CD4-positive, CD25-positive, alpha-beta regulatory T cell (primary cell): ENCODE measurements around the gene QRICH1. TPM values are rescaled to one million over a fixed set of nuclear protein-coding genes. Genes with fewer than 3 reads are reported as not detected.

Experiments
- ATAC-seq, 2 donors: fragments of 150-1000 bp; cut with Tn5 transposase; one replicate each; pipeline ENCODE4 v1.10.0; 2021; ENCODE audit warnings: low read depth in 2 of 2, moderate number of reproducible peaks in 2 of 2, moderate library complexity in 1 of 2
- DNase-seq, 3 donors: peaks; one replicate each; pipeline versions ENCODE4 v3.0.0 to v3.0.0-alpha.2; 2012 to 2022; ENCODE audit warnings: mixed read lengths in 1 of 3
- H3K27ac ChIP-seq: one replicate; pipeline ENCODE4 v1.7.0; 2013; ENCODE audit warnings: mild to moderate bottlenecking, low read length; ENCODE audit not compliant: insufficient read depth, poor library complexity, severe bottlenecking
- H3K27me3 ChIP-seq: one replicate; pipeline ENCODE4 v1.7.0; 2013; ENCODE audit warnings: low read length; ENCODE audit not compliant: control insufficient read depth, insufficient read depth
- H3K36me3 ChIP-seq: one replicate; pipeline ENCODE4 v1.7.0; 2013; ENCODE audit warnings: mild to moderate bottlenecking, low read length, moderate library complexity; ENCODE audit not compliant: control insufficient read depth, insufficient read depth
- H3K4me1 ChIP-seq: 2 replicates; pipeline ENCODE4 v1.7.0; 2013; ENCODE audit warnings: mild to moderate bottlenecking, low read length; ENCODE audit not compliant: insufficient read depth, control insufficient read depth, poor library complexity, severe bottlenecking
- H3K4me3 ChIP-seq: one replicate; pipeline ENCODE4 v1.7.0; 2013; ENCODE audit warnings: low read depth, mild to moderate bottlenecking, low read length, moderate library complexity
- H3K9me3 ChIP-seq, 2 experiments: 1 replicate in 1 of 2; 2 replicates in 1 of 2; pipeline ENCODE4 v1.7.0; 2013; ENCODE audit warnings: low read length in 2 of 2, mild to moderate bottlenecking in 1 of 2, moderate library complexity in 1 of 2; ENCODE audit not compliant: control insufficient read depth in 2 of 2
- H3K27ac Mint-ChIP-seq, 3 donors: one replicate each; pipeline ENCODE4 v1.8.0; 2020 to 2022; ENCODE audit warnings: mild to moderate bottlenecking in 3 of 3, mixed read lengths in 3 of 3, moderate library complexity in 2 of 3
- H3K27me3 Mint-ChIP-seq: one replicate; pipeline ENCODE4 v1.8.0; 2022; ENCODE audit warnings: mild to moderate bottlenecking, mixed read lengths
- H3K36me3 Mint-ChIP-seq: one replicate; pipeline ENCODE4 v1.8.0; 2020; ENCODE audit warnings: mixed read lengths
- H3K4me1 Mint-ChIP-seq, 4 donors: one replicate each; pipeline ENCODE4 v1.8.0; 2020 to 2022; ENCODE audit warnings: mixed read lengths in 4 of 4, mild to moderate bottlenecking in 1 of 4
- H3K4me3 Mint-ChIP-seq, 4 donors: one replicate each; pipeline ENCODE4 v1.8.0; 2020 to 2022; ENCODE audit warnings: mild to moderate bottlenecking in 4 of 4, mixed read lengths in 4 of 4, moderate library complexity in 3 of 4
- H3K9me3 Mint-ChIP-seq, 7 donors: one replicate each; pipeline ENCODE4 v1.8.0; 2020 to 2022; ENCODE audit warnings: mixed read lengths in 7 of 7, mild to moderate bottlenecking in 3 of 7, moderate library complexity in 2 of 7
- polyA plus RNA-seq, 4 donors: library from polyadenylated mRNA; unstranded; fragments of 300-500 nt; fragmentation: Illumina TruSeq; gene quantifications; one replicate each; pipeline ENCODE4 v1.2.3, GENCODE V29; 2021
- total RNA-seq: library from RNA; stranded (reverse); gene quantifications from one replicate; pipeline ENCODE4 v1.2.3, GENCODE V29; 2022

Gene QRICH1
- total and polyA plus RNA-seq, 5 donors from 2014 or later, result 20.0 to 219 (median 26.2) TPM

DNA sequence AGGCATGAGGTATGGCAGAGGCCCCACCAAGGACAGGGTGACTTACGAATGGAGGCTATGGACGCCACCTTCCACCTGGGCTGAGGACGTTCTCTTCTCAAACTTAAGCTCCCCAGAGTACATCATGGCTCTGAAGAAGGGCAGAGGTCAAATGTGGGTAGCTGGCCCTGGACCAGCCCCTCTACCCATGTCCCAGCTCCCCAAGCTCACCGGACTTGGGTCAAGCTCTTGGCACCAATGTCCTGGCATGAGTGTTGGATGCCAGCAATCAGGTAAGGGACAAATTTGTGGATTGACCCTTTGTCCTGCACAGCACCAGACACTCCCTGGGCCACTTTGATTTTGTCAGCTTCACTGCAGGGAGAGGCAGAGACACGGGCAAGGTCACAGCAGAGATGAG is 69.4 kb downstream of the QRICH1 start:
- peaks cover 45% of the 10 kb centered on the region for H3K4me1 ChIP-seq
- Mint-ChIP-seq H3K27ac (peak overlapping the region in 1 of 3 donors; percentile 66), H3K4me3 (peak overlapping the region in 3 of 4 donors; percentile 33 to 51 (median 51)), H3K27me3 (peaks cover 5% of the 10 kb centered on the region), H3K36me3 (peaks cover 13% of the 10 kb centered on the region), H3K9me3 (no peaks in the 10 kb centered on the region), H3K4me1 (peaks cover 5 to 75% (median 33%) of the 10 kb centered on the region in 4 donors)
- no peaks in the 10 kb centered on the region for H3K9me3 ChIP-seq
- H3K36me3 ChIP-seq, result peaks cover 40% of the 10 kb centered on the region
- DNase-seq (no peak), ATAC-seq (no peak)
- no peak overlapping the region for H3K27ac ChIP-seq
- no peaks in the 10 kb centered on the region for H3K27me3 ChIP-seq
- H3K4me3 ChIP-seq, result no peak overlapping the region

DNA sequence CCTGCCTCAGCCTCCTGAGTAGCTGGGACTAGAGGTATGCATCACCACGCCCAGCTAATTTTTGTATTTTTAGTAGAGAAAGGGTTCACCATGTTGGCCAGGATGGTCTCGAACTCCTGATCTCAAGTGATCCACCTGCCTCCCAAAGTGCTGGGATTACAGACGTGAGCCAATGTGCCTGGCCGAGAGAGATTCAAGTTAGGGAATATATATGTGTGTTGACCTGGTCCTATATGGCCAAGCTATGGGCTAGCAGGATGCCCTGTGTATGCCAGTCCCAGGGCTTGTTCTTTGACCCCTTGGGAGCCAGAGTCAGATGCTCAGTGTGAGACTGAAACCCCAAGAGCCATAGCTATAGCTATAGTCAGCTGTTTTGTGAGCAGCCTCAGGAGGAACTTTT is 70.1 kb downstream of the QRICH1 start:
- ATAC-seq (no peak), DNase-seq (no peak)
- peaks cover 40% of the 10 kb centered on the region for H3K36me3 ChIP-seq
- peak overlapping the region in 2 of 3 donors; percentile 81 to 96 for H3K27ac Mint-ChIP-seq
- peaks cover 7 to 74% (median 29%) of the 10 kb centered on the region in 4 donors for H3K4me1 Mint-ChIP-seq
- H3K9me3 Mint-ChIP-seq, result no peaks in the 10 kb centered on the region
- H3K27me3 Mint-ChIP-seq, result peaks cover 5% of the 10 kb centered on the region
- H3K4me1 ChIP-seq, result peaks cover 46% of the 10 kb centered on the region
- H3K27me3 ChIP-seq, result no peaks in the 10 kb centered on the region
- peaks cover 13% of the 10 kb centered on the region for H3K36me3 Mint-ChIP-seq
- H3K4me3 ChIP-seq, result no peak overlapping the region
- no peak overlapping the region for H3K27ac ChIP-seq
- peak overlapping the region in 3 of 4 donors; percentile 94 to 99 (median 98) for H3K4me3 Mint-ChIP-seq
- no peaks in the 10 kb centered on the region for H3K9me3 ChIP-seq

DNA sequence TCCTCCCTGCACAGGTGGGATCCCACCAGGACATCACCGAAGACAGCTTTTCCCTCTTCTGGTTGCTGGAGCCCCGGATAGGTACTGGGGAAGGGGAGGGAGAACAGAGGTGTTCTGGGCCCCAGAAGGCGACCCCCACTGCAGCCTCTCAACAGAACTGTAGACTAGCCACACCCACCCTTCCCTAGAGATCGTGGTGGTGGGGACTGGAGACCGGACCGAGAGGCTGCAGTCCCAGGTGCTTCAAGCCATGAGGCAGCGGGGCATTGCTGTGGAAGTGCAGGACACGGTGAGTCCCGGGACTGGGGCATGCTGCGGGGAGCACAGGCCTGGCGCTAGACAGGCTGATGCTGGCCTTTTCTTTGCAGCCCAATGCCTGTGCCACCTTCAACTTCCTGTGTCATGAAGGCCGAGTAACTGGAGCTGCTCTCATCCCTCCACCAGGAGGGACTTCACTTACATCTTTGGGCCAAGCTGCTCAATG is 71.1 kb downstream of the QRICH1 start:
- peaks cover 10 to 65% (median 25%) of the 10 kb centered on the region in 4 donors for H3K4me1 Mint-ChIP-seq
- peaks cover 13% of the 10 kb centered on the region for H3K36me3 Mint-ChIP-seq
- Histone ChIP-seq H3K36me3 (peaks cover 39% of the 10 kb centered on the region), H3K9me3 (no peaks in the 10 kb centered on the region), H3K4me3 (peak overlapping the region; percentile 75), H3K27ac (peak overlapping the region; percentile 98), H3K27me3 (no peaks in the 10 kb centered on the region), H3K4me1 (peaks cover 40% of the 10 kb centered on the region)
- H3K9me3 Mint-ChIP-seq, result no peaks in the 10 kb centered on the region
- no peak for ATAC-seq
- peak overlapping the region; percentile 96 to 99 (median 98) for H3K27ac Mint-ChIP-seq
- peaks cover 5% of the 10 kb centered on the region for H3K27me3 Mint-ChIP-seq
- no peak for DNase-seq
- peak overlapping the region; percentile 94 to 99 (median 98) for H3K4me3 Mint-ChIP-seq

DNA sequence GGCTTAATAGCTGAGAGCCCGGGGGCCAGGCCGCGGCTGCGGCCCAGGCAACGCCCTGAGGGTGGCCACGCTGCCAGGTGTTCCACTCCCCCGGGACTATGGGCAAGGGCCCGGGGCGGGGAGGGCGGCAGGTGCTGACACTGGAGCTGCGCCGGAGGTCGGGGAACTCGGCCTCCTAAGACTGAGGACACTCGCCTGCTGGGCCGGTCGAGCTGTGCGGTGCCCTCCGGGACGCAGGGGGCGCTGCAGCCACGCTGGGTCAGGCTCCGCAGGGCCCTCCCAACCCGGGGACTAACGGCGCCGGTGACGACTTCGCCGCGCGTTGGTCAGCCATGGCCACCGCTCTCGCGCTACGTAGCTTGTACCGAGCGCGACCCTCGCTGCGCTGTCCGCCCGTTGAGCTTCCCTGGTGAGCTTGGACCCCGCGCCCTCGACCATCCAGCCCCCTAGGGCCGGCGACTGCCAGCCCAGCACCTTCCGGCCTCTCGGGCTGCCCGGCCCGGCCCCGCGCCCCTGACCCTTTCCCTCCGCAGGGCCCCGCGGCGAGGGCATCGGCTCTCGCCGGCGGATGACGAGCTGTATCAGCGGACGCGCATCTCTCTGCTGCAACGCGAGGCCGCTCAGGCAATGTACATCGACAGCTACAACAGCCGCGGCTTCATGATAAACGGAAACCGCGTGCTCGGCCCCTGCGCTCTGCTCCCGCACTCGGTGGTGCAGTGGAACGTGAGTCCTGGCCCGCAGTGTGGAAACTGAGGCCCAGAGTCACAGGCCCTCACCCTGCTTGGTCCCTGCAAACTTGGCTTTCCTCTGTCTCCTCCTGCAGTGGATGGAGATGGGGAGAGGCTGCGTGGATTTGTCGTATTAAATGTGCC is 71.8 kb downstream of the QRICH1 start, which contains the start of gene NDUFAF3:
TSS of gene NDUFAF3 (plus strand) at position 309 of the 875 bp plus-strand sequence. CDS start at position 333, 24 bp downstream.
- Histone ChIP-seq H3K27me3 (no peaks in the 10 kb centered on the region), H3K27ac (peak within 1 kb of the TSS; percentile 98), H3K36me3 (peaks cover 36% of the 10 kb centered on the region), H3K9me3 (no peaks in the 10 kb centered on the region), H3K4me1 (peaks cover 46% of the 10 kb centered on the region), H3K4me3 (peak within 1 kb of the TSS; percentile 77)
- peak; percentile 80 to 82 for ATAC-seq
- peaks cover 13% of the 10 kb centered on the region for H3K36me3 Mint-ChIP-seq
- peaks cover 10 to 67% (median 23%) of the 10 kb centered on the region in 4 donors for H3K4me1 Mint-ChIP-seq
- peaks cover 5% of the 10 kb centered on the region for H3K27me3 Mint-ChIP-seq
- H3K27ac Mint-ChIP-seq, result peak within 1 kb of the TSS; percentile 96 to 99 (median 98)
- H3K4me3 Mint-ChIP-seq, result peak within 1 kb of the TSS; percentile 94 to 99 (median 98)
- no peaks in the 10 kb centered on the region for H3K9me3 Mint-ChIP-seq
- DNase-seq, result peak; percentile 84 to 93 (median 90)

DNA sequence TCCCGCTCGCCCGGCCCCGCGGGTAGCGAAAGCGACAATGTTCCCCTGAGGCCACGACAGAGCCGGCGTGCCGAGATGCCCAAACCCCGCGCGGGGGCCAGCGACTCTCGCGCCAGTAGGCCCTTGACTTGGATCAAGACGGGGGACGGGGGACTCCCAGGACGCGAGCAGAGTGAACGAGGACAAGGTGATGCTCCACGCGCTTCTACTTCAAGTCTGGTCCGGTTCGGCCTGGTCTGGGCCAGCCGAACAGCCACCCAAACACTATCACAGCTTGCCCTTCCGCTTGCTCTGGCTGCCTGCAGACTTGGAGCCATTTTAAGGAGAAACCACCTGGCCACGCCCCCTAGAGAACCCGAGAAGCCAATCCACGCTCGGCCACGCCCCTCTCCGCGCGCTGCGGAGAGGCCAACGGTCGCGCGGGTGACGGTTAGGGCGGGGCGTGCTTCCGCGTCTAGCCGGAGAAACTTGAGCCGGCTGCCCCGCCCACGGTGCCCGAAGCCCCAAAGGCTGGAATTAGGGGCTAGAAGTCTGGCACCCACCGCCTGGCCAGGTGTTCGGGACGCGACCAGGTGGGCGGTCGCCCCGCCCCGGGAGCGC is 72.6 kb downstream of the QRICH1 start:
- Histone ChIP-seq H3K9me3 (no peaks in the 10 kb centered on the region), H3K4me3 (peak overlapping the region; percentile 77), H3K27ac (peak overlapping the region; percentile 98), H3K36me3 (peaks cover 29% of the 10 kb centered on the region), H3K27me3 (no peaks in the 10 kb centered on the region), H3K4me1 (peaks cover 46% of the 10 kb centered on the region)
- Mint-ChIP-seq H3K36me3 (peaks cover 13% of the 10 kb centered on the region), H3K9me3 (no peaks in the 10 kb centered on the region), H3K4me3 (peak overlapping the region; percentile 94 to 99 (median 98)), H3K27me3 (peaks cover 5% of the 10 kb centered on the region), H3K27ac (peak overlapping the region; percentile 96 to 99 (median 96)), H3K4me1 (peaks cover 10 to 67% (median 21%) of the 10 kb centered on the region in 4 donors)
- ATAC-seq (peak; percentile 79 to 82), DNase-seq (peak; percentile 98 to 99 (median 98))

DNA sequence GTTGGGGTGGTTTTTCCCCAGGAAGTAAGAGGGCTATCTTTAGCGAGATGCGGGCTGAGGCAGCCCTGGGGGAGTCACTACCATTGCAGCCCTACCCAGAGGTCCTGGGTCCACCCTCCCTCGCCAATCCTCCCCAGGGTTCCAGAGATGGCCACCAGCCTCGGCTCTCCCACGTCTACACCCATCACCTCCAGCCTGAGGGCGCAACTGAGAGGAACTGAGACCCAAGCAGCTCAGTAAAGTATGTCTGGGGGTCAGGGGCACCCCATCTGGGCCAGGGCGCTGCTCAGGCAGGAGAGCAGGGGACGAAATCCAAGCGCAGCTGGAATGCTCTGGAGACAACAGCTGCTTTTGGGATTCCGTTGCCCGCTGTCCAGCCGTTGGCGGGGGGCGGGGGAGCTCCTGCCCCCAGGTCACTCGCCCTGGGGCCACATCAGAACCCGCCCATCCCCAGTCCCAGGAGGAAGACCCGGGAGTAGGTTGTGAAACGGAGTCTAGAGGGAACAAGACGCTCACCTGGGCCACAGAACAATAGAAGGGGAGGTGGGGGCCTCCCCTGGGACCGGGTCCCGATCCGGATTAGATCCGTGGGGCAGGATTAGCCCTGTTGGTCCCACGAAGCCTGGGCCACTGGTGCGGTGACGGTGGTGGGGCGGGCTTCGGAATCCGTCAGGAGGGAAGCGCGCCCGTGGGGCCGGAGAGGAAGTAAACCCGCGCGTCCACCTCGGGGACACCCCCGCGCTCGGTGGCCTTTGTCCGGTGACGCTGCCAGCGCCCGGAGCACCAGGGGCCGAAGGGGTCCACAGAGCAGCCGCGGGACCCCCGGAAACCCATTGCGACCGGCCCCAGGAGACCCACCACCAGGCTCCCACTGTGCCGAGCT is 73.3 kb downstream of the QRICH1 start:
- Histone ChIP-seq H3K36me3 (peaks cover 30% of the 10 kb centered on the region), H3K9me3 (no peaks in the 10 kb centered on the region), H3K27ac (peak overlapping the region; percentile 98), H3K4me1 (peaks cover 46% of the 10 kb centered on the region), H3K27me3 (no peaks in the 10 kb centered on the region), H3K4me3 (peak overlapping the region; percentile 48)
- H3K4me1 Mint-ChIP-seq, result peaks cover 10 to 66% (median 20%) of the 10 kb centered on the region in 4 donors
- peaks cover 14% of the 10 kb centered on the region for H3K36me3 Mint-ChIP-seq
- peaks cover 5% of the 10 kb centered on the region for H3K27me3 Mint-ChIP-seq
- peak overlapping the region; percentile 52 to 96 (median 62) for H3K27ac Mint-ChIP-seq
- ATAC-seq (no peak), DNase-seq (peak in 1 of 3 donors; percentile 42)
- H3K9me3 Mint-ChIP-seq, result no peaks in the 10 kb centered on the region
- H3K4me3 Mint-ChIP-seq, result peak overlapping the region; percentile 86 to 98 (median 96)

DNA sequence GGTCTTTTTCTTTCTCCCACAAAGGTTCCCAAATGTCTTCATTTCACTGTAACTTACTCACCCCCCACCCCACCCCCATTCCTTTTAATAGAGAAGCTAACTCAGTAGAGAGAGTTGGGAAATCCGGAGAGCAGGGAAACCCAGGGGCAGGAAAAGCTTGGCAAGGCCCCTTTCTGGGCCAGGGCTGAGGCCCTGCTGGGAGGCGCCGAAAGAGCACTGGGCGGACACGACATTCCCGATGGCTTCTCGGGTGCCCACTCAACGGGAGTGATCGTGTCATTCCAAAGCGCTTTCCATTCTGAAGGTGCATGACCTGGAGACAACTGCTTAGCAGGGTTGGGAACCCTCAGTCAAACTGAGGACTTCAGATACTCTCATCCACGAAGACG is 73.9 kb downstream of the QRICH1 start:
- Histone ChIP-seq H3K27me3 (no peaks in the 10 kb centered on the region), H3K36me3 (peaks cover 30% of the 10 kb centered on the region), H3K27ac (peak overlapping the region; percentile 98), H3K9me3 (no peaks in the 10 kb centered on the region), H3K4me3 (peak overlapping the region; percentile 48), H3K4me1 (peaks cover 46% of the 10 kb centered on the region)
- peaks cover 14% of the 10 kb centered on the region for H3K36me3 Mint-ChIP-seq
- peak overlapping the region; percentile 86 to 98 (median 96) for H3K4me3 Mint-ChIP-seq
- DNase-seq (no peak), ATAC-seq (no peak)
- H3K27me3 Mint-ChIP-seq, result peaks cover 5% of the 10 kb centered on the region
- H3K9me3 Mint-ChIP-seq, result no peaks in the 10 kb centered on the region
- peak overlapping the region; percentile 52 to 96 (median 62) for H3K27ac Mint-ChIP-seq
- H3K4me1 Mint-ChIP-seq, result peaks cover 10 to 62% (median 19%) of the 10 kb centered on the region in 4 donors
